ENCODE data around the gene MAGEB6B. TPM values are rescaled to one million over a fixed set of nuclear protein-coding genes. Genes with fewer than 3 reads are reported as not detected.

MAGEB6B gene
- total RNA-seq, 2 donors from 2014 or later, result not detected

DNA sequence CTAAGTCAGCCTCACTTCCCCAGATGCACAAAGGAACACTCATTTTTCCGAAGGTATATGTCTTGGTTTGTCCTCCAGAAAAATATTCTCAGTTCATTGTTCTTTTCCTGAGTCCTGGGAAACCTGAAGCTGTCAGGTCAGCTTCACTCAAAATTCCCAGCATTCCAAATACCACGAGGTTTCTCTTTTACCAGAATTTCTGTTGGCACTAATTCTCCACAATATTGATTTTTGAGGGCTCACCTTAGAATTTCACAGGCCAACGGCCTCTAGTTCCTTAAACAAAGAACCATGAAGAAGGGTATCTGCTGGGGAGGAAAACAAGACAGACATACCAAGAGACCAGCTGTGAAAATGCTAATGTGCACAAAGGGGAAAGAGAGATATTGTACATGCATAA is 47.6 kb downstream of the MAGEB6B start:
- Histone ChIP-seq H3K4me1 (no peaks in the 10 kb centered on the region), H3K9me3 (no peaks in the 10 kb centered on the region), H3K36me3 (no peaks in the 10 kb centered on the region), H3K27me3 (no peaks in the 10 kb centered on the region), H3K4me3 (no peak overlapping the region), H3K9ac (ENCODE audit: low read depth in 2 of 2, low read length in 2 of 2) (no peak overlapping the region), H3K27ac (no peak overlapping the region)
- intact Hi-C loops (cut with DNase I), result no loop called here
- no peak for DNase-seq
- TF ChIP-seq, protein P1, sequence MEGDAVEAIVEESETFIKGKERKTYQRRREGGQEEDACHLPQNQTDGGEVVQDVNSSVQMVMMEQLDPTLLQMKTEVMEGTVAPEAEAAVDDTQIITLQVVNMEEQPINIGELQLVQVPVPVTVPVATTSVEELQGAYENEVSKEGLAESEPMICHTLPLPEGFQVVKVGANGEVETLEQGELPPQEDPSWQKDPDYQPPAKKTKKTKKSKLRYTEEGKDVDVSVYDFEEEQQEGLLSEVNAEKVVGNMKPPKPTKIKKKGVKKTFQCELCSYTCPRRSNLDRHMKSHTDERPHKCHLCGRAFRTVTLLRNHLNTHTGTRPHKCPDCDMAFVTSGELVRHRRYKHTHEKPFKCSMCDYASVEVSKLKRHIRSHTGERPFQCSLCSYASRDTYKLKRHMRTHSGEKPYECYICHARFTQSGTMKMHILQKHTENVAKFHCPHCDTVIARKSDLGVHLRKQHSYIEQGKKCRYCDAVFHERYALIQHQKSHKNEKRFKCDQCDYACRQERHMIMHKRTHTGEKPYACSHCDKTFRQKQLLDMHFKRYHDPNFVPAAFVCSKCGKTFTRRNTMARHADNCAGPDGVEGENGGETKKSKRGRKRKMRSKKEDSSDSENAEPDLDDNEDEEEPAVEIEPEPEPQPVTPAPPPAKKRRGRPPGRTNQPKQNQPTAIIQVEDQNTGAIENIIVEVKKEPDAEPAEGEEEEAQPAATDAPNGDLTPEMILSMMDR (IDR thresholded peaks at IDR 0.05), result no peak

Other genes with a start within 250 kb of the MAGEB6B start
- gene MAGEB18, start 22.3 kb upstream of the MAGEB6B start, total RNA-seq, result not detected
- not detected for gene MAGEB6, start 31.8 kb downstream of the MAGEB6B start, total RNA-seq
- not detected for gene MAGEB5, start 55.6 kb downstream of the MAGEB6B start, total RNA-seq

All from colonic mucosa (tissue), 4 donors.